BJ (cell line): ENCODE data around the gene ICAM1. TPM values are rescaled to one million over a fixed set of nuclear protein-coding genes. Genes with fewer than 3 reads are reported as not detected.
A peak's percentile ranks its signal among the peaks of the same experiment; 100 is the strongest.

Experiments
- CTCF ChIA-PET: fragments of 350-600 bp; formaldehyde crosslinking; extraction: SDS; loops from one replicate; lab custom pipeline; 2021; ENCODE audit warnings: antibody characterized with exemption, inconsistent platforms; lab: Yijun Ruan, JAX
- POLR2A ChIA-PET: fragments of 300-600 bp; sonication (Branson Sonifier 250); formaldehyde crosslinking; extraction: SDS; loops from one replicate; lab custom pipeline; 2021; ENCODE audit warnings: antibody characterized with exemption; lab: Charles Lee
- DNase-seq: peaks from one replicate; pipeline ENCODE4 v3.0.0-alpha.2; 2011; ENCODE audit warnings: low read depth
- H3K27me3 ChIP-seq: 2 replicates; pipeline ENCODE4 v1.6.0; 2011; ENCODE audit warnings: low read length; ENCODE audit not compliant: control insufficient read depth, insufficient read depth
- H3K36me3 ChIP-seq: 2 replicates; pipeline ENCODE4 v1.5.1; 2011; ENCODE audit warnings: low read length; ENCODE audit not compliant: control insufficient read depth, insufficient read depth
- H3K4me3 ChIP-seq: 2 replicates; pipeline ENCODE4 v1.5.1; 2011; ENCODE audit warnings: low read depth, mild to moderate bottlenecking, control low read depth, low read length
- CTCF ChIP-seq: IDR thresholded peaks from 2 replicates; pipeline ENCODE4 v1.5.1; 2011; ENCODE audit warnings: low read depth, mild to moderate bottlenecking, control low read depth, inconsistent platforms, low read length, moderate library complexity; ENCODE audit not compliant: insufficient read depth
- polyA plus RNA-seq: library from polyadenylated mRNA; depleted of rRNA; stranded (reverse); fragments of >200 nt; gene quantifications from 2 replicates; pipeline ENCODE4 v1.2.3, GENCODE V29; 2011

The ICAM1 gene
- polyA plus RNA-seq, 1 experiment, result 55.9 TPM

GRCh38 chr19:10228920-10229319 lies 42.0 kb upstream of the ICAM1 start:
- CTCF ChIA-PET, result interaction anchor here (0.6 to 4.8 kb wide), 10 partner anchors 11 to 297 kb away, joined by 3 to 31 read pairs (median 4); partner anchors contain the start of genes DNMT1 and MRPL4
- TF ChIP-seq CTCF, result peak; percentile 52
- POLR2A ChIA-PET, result no interaction called here
- DNase-seq, result no peak
- Histone ChIP-seq H3K36me3 (peaks cover 6% of the 10 kb centered on the region), H3K27me3 (no peaks in the 10 kb centered on the region), H3K4me3 (no peak overlapping the region)

- ChIA-PET CTCF (no interaction called here), POLR2A (no interaction called here)
- Histone ChIP-seq H3K36me3 (no peaks in the 10 kb centered on the region; the same call in 1 of the 2 replicates), H3K27me3 (no peaks in the 10 kb centered on the region), H3K4me3 (peak overlapping the region; percentile 95)
- TF ChIP-seq CTCF, result peak; percentile 26; the same call in 1 of the 2 replicates
- DNase-seq, result no peak
Measured at GRCh38 chr19:10230173-10230860, 40.6 kb upstream of the ICAM1 start.

- DNase-seq, result no peak
- ChIA-PET CTCF (interaction anchor here (0.7 to 3.3 kb wide), 2 partner anchors 13 to 20 kb away, joined by 3 to 22 read pairs; partner anchors contain the start of gene MRPL4), POLR2A (no interaction called here)
- Histone ChIP-seq H3K36me3 (no peaks in the 10 kb centered on the region; the same call in 1 of the 2 replicates), H3K4me3 (peak within 1 kb of the TSS; percentile 95), H3K27me3 (no peaks in the 10 kb centered on the region)
- no peak for TF ChIP-seq CTCF
Measured at GRCh38 chr19:10230861-10231611, 39.9 kb upstream of the ICAM1 start, which contains the start of gene S1PR2. S1PR2 (minus strand) TSS chr19:10231331; CDS start chr19:10224905, 6,426 bp downstream.

- CTCF ChIA-PET, result interaction anchor here (0.7 to 3.3 kb wide), 2 partner anchors 13 to 19 kb away, joined by 3 to 22 read pairs; partner anchors contain the start of gene MRPL4
- Histone ChIP-seq H3K27me3 (no peaks in the 10 kb centered on the region), H3K4me3 (peak overlapping the region; percentile 95), H3K36me3 (no peaks in the 10 kb centered on the region; the same call in 1 of the 2 replicates)
- POLR2A ChIA-PET, result no interaction called here
- no peak for DNase-seq
- no peak for TF ChIP-seq CTCF
Measured at GRCh38 chr19:10231612-10232228, 39.2 kb upstream of the ICAM1 start.

GRCh38 chr19:10233946-10234345 lies 37.0 kb upstream of the ICAM1 start:
- no peak for TF ChIP-seq CTCF
- H3K4me3 ChIP-seq, result no peak overlapping the region
- H3K27me3 ChIP-seq, result no peaks in the 10 kb centered on the region
- CTCF ChIA-PET, result interaction anchor here (0.6 to 3.3 kb wide), 2 partner anchors 17 to 112 kb away, joined by 3 to 22 read pairs; partner anchors contain the start of gene MRPL4
- no peak for DNase-seq
- H3K36me3 ChIP-seq, result no peaks in the 10 kb centered on the region
- POLR2A ChIA-PET, result no interaction called here
